Progenitor cell of endocrine pancreas (in vitro differentiated cells): ENCODE measurements around the gene RGS4. TPM values are rescaled to one million over a fixed set of nuclear protein-coding genes. Genes with fewer than 3 reads are reported as not detected.
"Not testable (repeated sequence)": the region's sequence is repeated elsewhere in the genome, so short reads cannot be mapped to it uniquely, and the experiment has no call there.

Experiments used
- DNase-seq: peaks from one replicate; pipeline ENCODE4 v3.0.0; 2021; ENCODE audit warnings: low spot score; ENCODE audit not compliant: unreplicated experiment
- H3K27ac Mint-ChIP-seq: 2 replicates; pipeline ENCODE4 v1.8.0; 2021; ENCODE audit warnings: mild to moderate bottlenecking, moderate library complexity, mixed read lengths
- H3K27me3 Mint-ChIP-seq: 2 replicates; pipeline ENCODE4 v1.8.0; 2021; ENCODE audit warnings: mixed read lengths
- H3K36me3 Mint-ChIP-seq: 2 replicates; pipeline ENCODE4 v1.8.0; 2022; ENCODE audit warnings: mixed read lengths; ENCODE audit not compliant: insufficient read depth
- H3K4me1 Mint-ChIP-seq: 2 replicates; pipeline ENCODE4 v1.8.0; 2021; ENCODE audit warnings: low read depth, mixed read lengths
- H3K4me3 Mint-ChIP-seq: 2 replicates; pipeline ENCODE4 v1.8.0; 2021; ENCODE audit warnings: low read depth, mild to moderate bottlenecking, moderate library complexity, mixed read lengths
- H3K9me3 Mint-ChIP-seq: 2 replicates; pipeline ENCODE4 v1.8.0; 2021; ENCODE audit warnings: low read depth, mixed read lengths
- total RNA-seq: library from RNA; stranded (reverse); gene quantifications from 2 replicates; pipeline ENCODE4 v1.2.1, GENCODE V29; 2021
- TF ChIP-seq, protein P1 (sequence below): fragments of 200-600 bp; sonication (generic); IDR thresholded peaks from one replicate; pipeline ENCODE4 v1.5.0; 2021; ENCODE audit warnings: antibody characterized with exemption, mild to moderate bottlenecking; ENCODE audit not compliant: unreplicated experiment

Gene RGS4
- total RNA-seq, 1 donor from 2014 or later, result 12.1 TPM

DNA sequence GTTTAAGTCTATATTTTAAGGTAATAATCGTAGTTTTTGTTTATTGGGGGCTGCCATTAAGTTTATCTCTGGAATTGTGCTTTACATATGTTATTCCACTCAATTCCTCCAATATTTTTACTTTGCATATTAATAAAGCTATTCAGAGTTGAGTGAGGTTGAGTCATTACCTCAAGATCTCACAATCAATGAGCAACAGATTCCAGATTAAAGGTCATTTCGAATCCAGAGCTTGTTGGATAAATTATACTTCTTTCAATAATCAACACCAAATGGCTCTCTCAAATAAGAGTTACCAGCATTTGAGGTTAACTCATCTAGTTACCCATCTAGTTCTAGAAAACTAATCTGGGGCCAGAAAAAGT lies 16.7 kb downstream of the RGS4 start:
- H3K27me3 Mint-ChIP-seq, result no peaks in the 10 kb centered on the region
- H3K27ac Mint-ChIP-seq, result no peak overlapping the region
- H3K4me1 Mint-ChIP-seq, result no peaks in the 10 kb centered on the region
- H3K9me3 Mint-ChIP-seq, result no peaks in the 10 kb centered on the region
- H3K36me3 Mint-ChIP-seq, result no peaks in the 10 kb centered on the region
- H3K4me3 Mint-ChIP-seq, result no peak overlapping the region
- DNase-seq, result no peak
- TF ChIP-seq, protein P1, sequence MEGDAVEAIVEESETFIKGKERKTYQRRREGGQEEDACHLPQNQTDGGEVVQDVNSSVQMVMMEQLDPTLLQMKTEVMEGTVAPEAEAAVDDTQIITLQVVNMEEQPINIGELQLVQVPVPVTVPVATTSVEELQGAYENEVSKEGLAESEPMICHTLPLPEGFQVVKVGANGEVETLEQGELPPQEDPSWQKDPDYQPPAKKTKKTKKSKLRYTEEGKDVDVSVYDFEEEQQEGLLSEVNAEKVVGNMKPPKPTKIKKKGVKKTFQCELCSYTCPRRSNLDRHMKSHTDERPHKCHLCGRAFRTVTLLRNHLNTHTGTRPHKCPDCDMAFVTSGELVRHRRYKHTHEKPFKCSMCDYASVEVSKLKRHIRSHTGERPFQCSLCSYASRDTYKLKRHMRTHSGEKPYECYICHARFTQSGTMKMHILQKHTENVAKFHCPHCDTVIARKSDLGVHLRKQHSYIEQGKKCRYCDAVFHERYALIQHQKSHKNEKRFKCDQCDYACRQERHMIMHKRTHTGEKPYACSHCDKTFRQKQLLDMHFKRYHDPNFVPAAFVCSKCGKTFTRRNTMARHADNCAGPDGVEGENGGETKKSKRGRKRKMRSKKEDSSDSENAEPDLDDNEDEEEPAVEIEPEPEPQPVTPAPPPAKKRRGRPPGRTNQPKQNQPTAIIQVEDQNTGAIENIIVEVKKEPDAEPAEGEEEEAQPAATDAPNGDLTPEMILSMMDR, result no peak

- not testable (repeated sequence) for H3K27ac Mint-ChIP-seq, H3K4me1 Mint-ChIP-seq, H3K4me3 Mint-ChIP-seq, DNase-seq, H3K36me3 Mint-ChIP-seq, H3K27me3 Mint-ChIP-seq, H3K9me3 Mint-ChIP-seq
These were observed 20.0 kb downstream of the RGS4 start for GRCh38 chr1:163089117-163089516.

GRCh38 chr1:163090321-163090945 lies 21.3 kb downstream of the RGS4 start:
- TF ChIP-seq, protein P1, result no peak
- no peaks in the 10 kb centered on the region for H3K36me3 Mint-ChIP-seq
- no peaks in the 10 kb centered on the region for H3K9me3 Mint-ChIP-seq
- no peak for DNase-seq
- no peaks in the 10 kb centered on the region for H3K27me3 Mint-ChIP-seq
- no peaks in the 10 kb centered on the region for H3K4me1 Mint-ChIP-seq
- H3K4me3 Mint-ChIP-seq, result no peak overlapping the region
- no peak overlapping the region for H3K27ac Mint-ChIP-seq

- TF ChIP-seq, protein P1, result no peak
- H3K36me3 Mint-ChIP-seq, result no peaks in the 10 kb centered on the region
- H3K27ac Mint-ChIP-seq, result no peak overlapping the region
- H3K27me3 Mint-ChIP-seq, result no peaks in the 10 kb centered on the region
- H3K4me1 Mint-ChIP-seq, result no peaks in the 10 kb centered on the region
- no peak overlapping the region for H3K4me3 Mint-ChIP-seq
- no peak for DNase-seq
- H3K9me3 Mint-ChIP-seq, result no peaks in the 10 kb centered on the region
These were observed 24.0 kb downstream of the RGS4 start for GRCh38 chr1:163093169-163093568.

GRCh38 chr1:163093579-163093978 lies 24.4 kb downstream of the RGS4 start:
- H3K9me3 Mint-ChIP-seq, result no peaks in the 10 kb centered on the region
- H3K36me3 Mint-ChIP-seq, result no peaks in the 10 kb centered on the region
- no peaks in the 10 kb centered on the region for H3K27me3 Mint-ChIP-seq
- TF ChIP-seq, protein P1, result no peak
- H3K4me1 Mint-ChIP-seq, result no peaks in the 10 kb centered on the region
- no peak overlapping the region for H3K27ac Mint-ChIP-seq
- H3K4me3 Mint-ChIP-seq, result no peak overlapping the region
- DNase-seq, result no peak

- H3K27me3 Mint-ChIP-seq, result no peaks in the 10 kb centered on the region
- no peak overlapping the region for H3K4me3 Mint-ChIP-seq
- no peaks in the 10 kb centered on the region for H3K9me3 Mint-ChIP-seq
- no peak for DNase-seq
- H3K27ac Mint-ChIP-seq, result no peak overlapping the region
- H3K36me3 Mint-ChIP-seq, result no peaks in the 10 kb centered on the region
- no peaks in the 10 kb centered on the region for H3K4me1 Mint-ChIP-seq
- TF ChIP-seq, protein P1, result no peak
These were observed 25.0 kb downstream of the RGS4 start for GRCh38 chr1:163094182-163094581.
